GM13976 (cell line): ENCODE results near the gene KANK3.
"Not testable (repeated sequence)": the region's sequence is repeated elsewhere in the genome, so short reads cannot be mapped to it uniquely, and the experiment has no call there.

Experiments used
- DNase-seq: peaks from one replicate; pipeline ENCODE4 v3.0.0; 2012; ENCODE audit warnings: low spot score
- CTCF ChIP-seq: IDR thresholded peaks from 2 replicates; pipeline ENCODE4 v1.5.1; 2012; ENCODE audit warnings: borderline replicate concordance, mild to moderate bottlenecking; ENCODE audit not compliant: insufficient read depth; ENCODE audit errors: extremely low read depth, missing control alignments, control extremely low read depth
- in situ Hi-C: fragments of 300-500 bp; cut with MboI; formaldehyde crosslinking; loops from one replicate; pipeline ENCODE4 v1.12.0; 2022; ENCODE audit warnings: low sequenced_read_pairs, mixed read lengths, inconsistent platforms; ENCODE audit not compliant: unreplicated experiment

KANK3 gene

GRCh38 chr19:8387688-8388611, 44.9 kb upstream of the KANK3 start:
- in situ Hi-C loops: no loop called here
- no peak for DNase-seq
- no peak for TF ChIP-seq CTCF

GRCh38 chr19:8386990-8387389, 43.9 kb upstream of the KANK3 start:
- no peak for TF ChIP-seq CTCF
- in situ Hi-C loops: no loop called here
- no peak for DNase-seq

- in situ Hi-C loops, DNase-seq: not testable (repeated sequence)
Measured at GRCh38 chr19:8386419-8386818, 43.4 kb upstream of the KANK3 start.

- DNase-seq, in situ Hi-C loops: not testable (repeated sequence)
Measured at GRCh38 chr19:8385566-8385965, 42.5 kb upstream of the KANK3 start.

GRCh38 chr19:8385103-8385502, 42.0 kb upstream of the KANK3 start:
- in situ Hi-C loops, DNase-seq: not testable (repeated sequence)

- in situ Hi-C loops, DNase-seq: not testable (repeated sequence)
Measured at GRCh38 chr19:8384569-8384968, 41.5 kb upstream of the KANK3 start.

- in situ Hi-C loops, DNase-seq: not testable (repeated sequence)
Measured at GRCh38 chr19:8379156-8379891, 36.3 kb upstream of the KANK3 start.

GRCh38 chr19:8377598-8377997, 34.5 kb upstream of the KANK3 start:
- in situ Hi-C loops: no loop called here
- no peak for TF ChIP-seq CTCF
- DNase-seq: no peak

- in situ Hi-C loops, DNase-seq: not testable (repeated sequence)
Measured at GRCh38 chr19:8376373-8376974, 33.4 kb upstream of the KANK3 start.

GRCh38 chr19:8375766-8376165, 32.7 kb upstream of the KANK3 start:
- in situ Hi-C loops: not testable (repeated sequence)

More at GRCh38 chr19:8375766-8376165, 32.7 kb upstream of the KANK3 start:
- not testable (repeated sequence) for DNase-seq
